ENCODE results near the gene ANKRD11. TPM values are rescaled to one million over a fixed set of nuclear protein-coding genes. Genes with fewer than 3 reads are reported as not detected.

The ANKRD11 gene
- polyA plus RNA-seq, 1 donor from 2014 or later, result 32.5 TPM

GRCh38 chr16:89489040-89489897 lies 1.1 kb downstream of the ANKRD11 start:
- Histone ChIP-seq H3K36me3 (ENCODE audit: insufficient read depth, low read length) (no peaks in the 10 kb centered on the region), H3K9ac (ENCODE audit: low read length) (peak overlapping the region; percentile 89), H3K9me2 (ENCODE audit: insufficient read depth, low read length) (no peaks in the 10 kb centered on the region), H3K4me2 (ENCODE audit: low read length) (peak overlapping the region; percentile 78), H3K27ac (ENCODE audit: low read length) (peak overlapping the region; percentile 89), H3K9me3 (ENCODE audit: low read length) (no peaks in the 10 kb centered on the region), H3K79me2 (replicated peaks; ENCODE audit: insufficient read depth, low read length) (peaks cover 60% of the 10 kb centered on the region), H3F3A (ENCODE audit: insufficient read depth, low read length, poor library complexity, severe bottlenecking) (peaks cover 3% of the 10 kb centered on the region), H2AFZ (ENCODE audit: low read depth, low read length) (no peak overlapping the region), H4K20me1 (ENCODE audit: insufficient read depth) (peaks cover 7% of the 10 kb centered on the region), H3K27me3 (ENCODE audit: insufficient read depth, low read depth, low read length) (no peaks in the 10 kb centered on the region), H3K4me3 (ENCODE audit: low read length) (peak overlapping the region; percentile 69)
- TF ChIP-seq EZH2 (IDR thresholded peaks at IDR 0.05; ENCODE audit: borderline replicate concordance, insufficient read depth, low read length, poor library complexity, severe bottlenecking), result no peak
- TF ChIP-seq SMC3 (conservative IDR thresholded peaks at IDR 0.05; ENCODE audit: poor library complexity), result peak; percentile 60
- TF ChIP-seq, protein P1, sequence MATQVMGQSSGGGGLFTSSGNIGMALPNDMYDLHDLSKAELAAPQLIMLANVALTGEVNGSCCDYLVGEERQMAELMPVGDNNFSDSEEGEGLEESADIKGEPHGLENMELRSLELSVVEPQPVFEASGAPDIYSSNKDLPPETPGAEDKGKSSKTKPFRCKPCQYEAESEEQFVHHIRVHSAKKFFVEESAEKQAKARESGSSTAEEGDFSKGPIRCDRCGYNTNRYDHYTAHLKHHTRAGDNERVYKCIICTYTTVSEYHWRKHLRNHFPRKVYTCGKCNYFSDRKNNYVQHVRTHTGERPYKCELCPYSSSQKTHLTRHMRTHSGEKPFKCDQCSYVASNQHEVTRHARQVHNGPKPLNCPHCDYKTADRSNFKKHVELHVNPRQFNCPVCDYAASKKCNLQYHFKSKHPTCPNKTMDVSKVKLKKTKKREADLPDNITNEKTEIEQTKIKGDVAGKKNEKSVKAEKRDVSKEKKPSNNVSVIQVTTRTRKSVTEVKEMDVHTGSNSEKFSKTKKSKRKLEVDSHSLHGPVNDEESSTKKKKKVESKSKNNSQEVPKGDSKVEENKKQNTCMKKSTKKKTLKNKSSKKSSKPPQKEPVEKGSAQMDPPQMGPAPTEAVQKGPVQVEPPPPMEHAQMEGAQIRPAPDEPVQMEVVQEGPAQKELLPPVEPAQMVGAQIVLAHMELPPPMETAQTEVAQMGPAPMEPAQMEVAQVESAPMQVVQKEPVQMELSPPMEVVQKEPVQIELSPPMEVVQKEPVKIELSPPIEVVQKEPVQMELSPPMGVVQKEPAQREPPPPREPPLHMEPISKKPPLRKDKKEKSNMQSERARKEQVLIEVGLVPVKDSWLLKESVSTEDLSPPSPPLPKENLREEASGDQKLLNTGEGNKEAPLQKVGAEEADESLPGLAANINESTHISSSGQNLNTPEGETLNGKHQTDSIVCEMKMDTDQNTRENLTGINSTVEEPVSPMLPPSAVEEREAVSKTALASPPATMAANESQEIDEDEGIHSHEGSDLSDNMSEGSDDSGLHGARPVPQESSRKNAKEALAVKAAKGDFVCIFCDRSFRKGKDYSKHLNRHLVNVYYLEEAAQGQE (IDR thresholded peaks at IDR 0.05; ENCODE audit: borderline replicate concordance), result no peak
- TF ChIP-seq RAD21 (conservative IDR thresholded peaks at IDR 0.05), result peak; percentile 59
- TF ChIP-seq MXI1 (conservative IDR thresholded peaks at IDR 0.05; ENCODE audit: poor library complexity, severe bottlenecking), result peak; percentile 72
- TF ChIP-seq TAF1 (IDR thresholded peaks at IDR 0.05; ENCODE audit: low read depth), result peak; percentile 32
- peak; percentile 72 for TF ChIP-seq POLR2AphosphoS5 (IDR thresholded peaks at IDR 0.05)
- TF ChIP-seq, protein P2, sequence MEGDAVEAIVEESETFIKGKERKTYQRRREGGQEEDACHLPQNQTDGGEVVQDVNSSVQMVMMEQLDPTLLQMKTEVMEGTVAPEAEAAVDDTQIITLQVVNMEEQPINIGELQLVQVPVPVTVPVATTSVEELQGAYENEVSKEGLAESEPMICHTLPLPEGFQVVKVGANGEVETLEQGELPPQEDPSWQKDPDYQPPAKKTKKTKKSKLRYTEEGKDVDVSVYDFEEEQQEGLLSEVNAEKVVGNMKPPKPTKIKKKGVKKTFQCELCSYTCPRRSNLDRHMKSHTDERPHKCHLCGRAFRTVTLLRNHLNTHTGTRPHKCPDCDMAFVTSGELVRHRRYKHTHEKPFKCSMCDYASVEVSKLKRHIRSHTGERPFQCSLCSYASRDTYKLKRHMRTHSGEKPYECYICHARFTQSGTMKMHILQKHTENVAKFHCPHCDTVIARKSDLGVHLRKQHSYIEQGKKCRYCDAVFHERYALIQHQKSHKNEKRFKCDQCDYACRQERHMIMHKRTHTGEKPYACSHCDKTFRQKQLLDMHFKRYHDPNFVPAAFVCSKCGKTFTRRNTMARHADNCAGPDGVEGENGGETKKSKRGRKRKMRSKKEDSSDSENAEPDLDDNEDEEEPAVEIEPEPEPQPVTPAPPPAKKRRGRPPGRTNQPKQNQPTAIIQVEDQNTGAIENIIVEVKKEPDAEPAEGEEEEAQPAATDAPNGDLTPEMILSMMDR (IDR thresholded peaks at IDR 0.05; ENCODE audit: poor library complexity, severe bottlenecking), result peak; percentile 33
- TF ChIP-seq EP300 (conservative IDR thresholded peaks at IDR 0.05; ENCODE audit: poor library complexity, severe bottlenecking), result peak; percentile 53

DNA sequence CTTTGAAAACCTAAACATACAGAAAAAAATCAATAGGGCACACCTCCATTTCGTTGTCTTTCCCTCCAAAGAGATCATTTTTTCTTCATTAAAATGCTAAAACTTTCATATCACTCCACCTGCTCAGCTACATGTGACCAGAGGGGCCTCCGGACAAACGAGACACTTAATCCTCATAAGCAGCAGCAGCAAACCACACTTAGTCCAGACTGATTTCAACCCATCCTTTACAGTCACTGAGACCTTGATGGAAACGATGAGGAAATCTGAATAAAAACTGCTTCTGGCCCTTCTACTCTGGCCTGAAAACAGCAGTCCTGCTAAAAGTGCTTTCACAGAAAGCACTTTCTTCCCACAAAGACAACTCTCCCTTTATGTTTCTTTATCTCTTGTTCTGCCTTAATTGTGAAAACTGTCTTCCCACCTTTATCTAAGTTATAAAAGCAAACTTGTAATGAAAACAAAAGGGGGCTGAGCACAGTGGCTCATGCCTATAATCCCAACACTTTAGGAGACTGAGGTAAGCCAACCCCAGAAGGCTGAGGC lies 4.6 kb downstream of the ANKRD11 start:
- Histone ChIP-seq H3K79me2 (replicated peaks; ENCODE audit: insufficient read depth, low read length) (peaks cover 83% of the 10 kb centered on the region), H3K27ac (ENCODE audit: low read length) (no peak overlapping the region), H3K4me3 (ENCODE audit: low read length) (no peak overlapping the region), H3F3A (ENCODE audit: insufficient read depth, low read length, poor library complexity, severe bottlenecking) (peaks cover 3% of the 10 kb centered on the region), H3K9me3 (ENCODE audit: low read length) (no peaks in the 10 kb centered on the region), H3K36me3 (ENCODE audit: insufficient read depth, low read length) (no peaks in the 10 kb centered on the region), H3K9me2 (ENCODE audit: insufficient read depth, low read length) (no peaks in the 10 kb centered on the region), H3K9ac (ENCODE audit: low read length) (no peak overlapping the region), H2AFZ (ENCODE audit: low read depth, low read length) (no peak overlapping the region), H3K4me2 (ENCODE audit: low read length) (no peak overlapping the region), H3K27me3 (ENCODE audit: insufficient read depth, low read depth, low read length) (no peaks in the 10 kb centered on the region), H4K20me1 (ENCODE audit: insufficient read depth) (peaks cover 7% of the 10 kb centered on the region)
- TF ChIP-seq EP300 (conservative IDR thresholded peaks at IDR 0.05; ENCODE audit: poor library complexity, severe bottlenecking) (no peak), EZH2 (IDR thresholded peaks at IDR 0.05; ENCODE audit: borderline replicate concordance, insufficient read depth, low read length, poor library complexity, severe bottlenecking) (no peak), POLR2AphosphoS5 (IDR thresholded peaks at IDR 0.05) (no peak), TAF1 (IDR thresholded peaks at IDR 0.05; ENCODE audit: low read depth) (no peak), SMC3 (conservative IDR thresholded peaks at IDR 0.05; ENCODE audit: poor library complexity) (no peak), RAD21 (conservative IDR thresholded peaks at IDR 0.05) (no peak), MXI1 (conservative IDR thresholded peaks at IDR 0.05; ENCODE audit: poor library complexity, severe bottlenecking) (no peak)
- TF ChIP-seq, protein P2 (IDR thresholded peaks at IDR 0.05; ENCODE audit: poor library complexity, severe bottlenecking), result no peak
- TF ChIP-seq, protein P1 (IDR thresholded peaks at IDR 0.05; ENCODE audit: borderline replicate concordance), result no peak
